Glomerular visceral epithelial cell (primary cell): ENCODE measurements around the gene STAT5B.
A peak's percentile ranks its signal among the peaks of the same experiment; 100 is the strongest.
"Not testable (repeated sequence)": the region's sequence is repeated elsewhere in the genome, so short reads cannot be mapped to it uniquely, and the experiment has no call there.

Experiments used
- DNase-seq: peaks from one replicate; pipeline ENCODE4 v3.0.0-alpha.2; 2016; ENCODE audit errors: extremely low spot score

The STAT5B gene

DNA sequence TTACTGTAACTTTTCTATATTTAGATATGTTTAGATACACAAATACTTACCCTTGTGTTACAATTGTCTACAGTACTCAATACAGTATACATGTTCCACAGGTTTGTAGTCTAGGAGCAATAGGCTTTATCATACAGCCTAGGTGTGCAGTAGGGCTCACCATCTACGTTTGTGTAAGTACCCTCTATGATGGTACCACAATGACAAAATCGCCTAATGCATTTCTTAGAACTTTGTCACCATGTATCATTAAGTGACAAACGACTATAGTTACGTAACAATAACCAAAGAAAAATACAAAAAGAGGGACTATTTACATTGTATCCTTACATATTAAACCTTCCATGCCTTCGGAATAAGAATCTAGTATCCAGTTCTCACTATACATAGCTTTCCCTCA lies 8.0 kb downstream of the STAT5B start:
- no peak for DNase-seq

GRCh38 chr17:42266918-42267766 lies 9.0 kb downstream of the STAT5B start:
- no peak for DNase-seq

DNA sequence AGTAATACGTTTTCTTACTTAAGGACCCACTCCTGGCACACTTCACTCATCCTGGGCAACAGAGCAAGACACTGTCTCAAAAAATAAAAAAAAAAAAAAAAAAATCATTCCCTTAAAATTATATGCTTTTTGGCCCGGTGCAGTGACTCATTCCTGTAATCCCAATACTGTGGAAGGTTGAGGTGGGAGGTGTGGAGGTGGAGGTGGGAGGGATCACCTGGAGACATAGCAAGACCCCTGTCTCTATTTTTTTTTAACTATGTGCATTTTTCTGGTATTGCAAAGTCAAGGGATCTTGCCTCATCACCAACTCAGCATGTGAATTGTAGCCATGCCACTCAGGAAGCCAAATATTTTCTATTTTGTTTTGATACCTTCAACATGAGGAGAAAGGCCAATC lies 9.7 kb downstream of the STAT5B start:
- no peak for DNase-seq

- not testable (repeated sequence) for DNase-seq
Observed at GRCh38 chr17:42264366-42264765, 11.8 kb downstream of the STAT5B start.

DNA sequence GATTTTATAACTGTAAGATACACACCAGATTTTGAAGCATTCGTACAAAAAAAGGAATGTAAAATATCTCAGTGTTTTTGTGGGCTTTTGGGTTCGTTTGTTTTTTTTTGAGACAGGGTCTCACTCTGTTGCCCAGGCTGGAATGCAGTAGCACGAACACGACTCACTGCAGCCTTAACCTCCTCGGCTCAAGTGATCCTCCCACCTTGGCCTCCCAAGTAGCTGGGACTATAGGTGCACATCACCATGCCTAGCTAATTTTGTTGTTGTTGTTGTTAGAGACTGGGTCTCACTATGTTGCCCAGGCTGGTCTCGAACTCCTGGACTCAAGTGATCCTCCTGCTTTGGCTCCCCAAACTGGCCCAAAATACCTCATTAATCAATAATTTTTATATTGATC lies 15.9 kb downstream of the STAT5B start:
- DNase-seq = no peak

GRCh38 chr17:42255445-42255844 lies 20.7 kb downstream of the STAT5B start:
- no peak for DNase-seq

DNA sequence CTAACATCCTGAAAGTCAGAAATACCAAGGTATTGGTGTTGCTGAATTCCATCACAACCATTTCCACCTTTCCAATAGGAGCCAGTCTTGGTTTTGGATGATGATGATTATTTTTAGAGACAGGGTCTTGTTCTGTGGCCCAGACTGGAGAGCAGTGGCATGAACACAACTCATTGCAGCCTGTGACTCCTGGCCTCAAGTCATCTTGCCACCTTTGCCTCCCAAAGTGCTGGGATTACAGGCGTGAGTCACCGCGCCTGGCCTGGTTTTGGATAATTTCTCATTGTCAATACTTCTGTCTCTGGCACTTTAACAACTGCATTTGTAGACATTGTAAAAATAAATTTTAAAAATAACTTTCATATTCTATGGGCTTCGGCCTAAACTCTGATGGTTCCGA lies 22.6 kb downstream of the STAT5B start:
- no peak for DNase-seq

- no peak for DNase-seq
Observed at GRCh38 chr17:42252597-42253550, 23.3 kb downstream of the STAT5B start.

GRCh38 chr17:42251115-42251514 lies 25.1 kb downstream of the STAT5B start:
- DNase-seq = no peak

- DNase-seq = no peak
Observed at GRCh38 chr17:42249681-42250446, 26.3 kb downstream of the STAT5B start.

- DNase-seq = peak; percentile 66
Observed at GRCh38 chr17:42248351-42249179, 27.6 kb downstream of the STAT5B start.

DNA sequence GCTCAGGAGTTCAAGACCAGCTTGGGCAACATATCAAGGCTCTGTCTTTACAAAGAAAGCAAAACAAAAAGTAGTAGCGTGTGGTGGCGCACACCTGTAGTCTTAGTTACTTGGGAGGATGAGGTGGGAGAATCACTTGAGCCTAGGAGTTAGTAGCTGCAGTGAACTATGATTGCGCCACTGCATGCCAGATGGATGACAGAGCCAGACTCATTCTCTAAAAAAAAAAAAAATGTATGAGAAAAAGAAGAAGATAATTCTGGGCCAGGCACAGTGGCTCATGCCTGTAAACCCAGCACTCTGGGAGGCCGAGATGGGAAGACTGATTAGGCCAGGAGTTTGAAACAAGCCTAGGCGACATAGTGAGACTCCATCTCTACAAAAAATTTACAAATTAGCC lies 28.5 kb downstream of the STAT5B start:
- DNase-seq = peak; percentile 14

DNA sequence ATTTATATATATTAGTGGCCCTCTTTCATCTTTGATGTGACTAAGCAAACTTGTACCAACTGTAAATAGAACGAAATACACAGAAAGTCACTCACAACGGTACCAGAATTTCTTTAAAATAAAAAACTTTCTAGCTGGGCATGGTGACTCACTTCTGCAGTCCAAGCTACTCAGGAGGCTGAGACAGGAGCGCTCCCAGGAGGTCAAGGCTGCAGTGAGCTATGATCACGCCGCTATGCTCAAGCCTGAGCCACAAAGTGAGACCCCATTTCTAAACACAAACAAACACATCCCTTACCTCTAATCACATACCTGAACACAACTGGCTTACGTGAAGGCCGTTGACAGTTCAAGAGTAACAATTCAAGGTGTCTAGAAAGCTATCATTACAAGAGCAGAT lies 29.7 kb downstream of the STAT5B start:
- DNase-seq = no peak

- not testable (repeated sequence) for DNase-seq
Observed at GRCh38 chr17:42245183-42245582, 31.0 kb downstream of the STAT5B start.

DNA sequence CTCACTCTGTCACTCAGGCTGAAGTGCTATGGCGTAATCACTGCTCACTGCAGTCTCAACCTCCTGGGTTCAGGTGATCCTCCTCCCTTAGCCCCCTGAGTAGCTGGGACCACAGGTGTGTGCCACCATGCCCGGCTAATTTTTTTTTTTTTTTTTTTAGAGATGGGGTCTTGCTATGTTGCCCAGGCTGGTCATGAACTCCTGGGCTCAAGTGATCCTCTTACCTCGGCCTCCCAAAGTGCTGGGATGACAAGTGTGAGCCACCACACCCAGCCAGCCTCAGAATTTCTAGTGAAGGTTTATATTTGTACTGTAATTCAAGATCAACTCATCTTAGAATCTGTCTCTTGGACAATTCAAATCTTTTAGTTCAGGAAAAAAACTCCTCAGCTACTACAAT lies 32.1 kb downstream of the STAT5B start:
- DNase-seq = not testable (repeated sequence)

DNA sequence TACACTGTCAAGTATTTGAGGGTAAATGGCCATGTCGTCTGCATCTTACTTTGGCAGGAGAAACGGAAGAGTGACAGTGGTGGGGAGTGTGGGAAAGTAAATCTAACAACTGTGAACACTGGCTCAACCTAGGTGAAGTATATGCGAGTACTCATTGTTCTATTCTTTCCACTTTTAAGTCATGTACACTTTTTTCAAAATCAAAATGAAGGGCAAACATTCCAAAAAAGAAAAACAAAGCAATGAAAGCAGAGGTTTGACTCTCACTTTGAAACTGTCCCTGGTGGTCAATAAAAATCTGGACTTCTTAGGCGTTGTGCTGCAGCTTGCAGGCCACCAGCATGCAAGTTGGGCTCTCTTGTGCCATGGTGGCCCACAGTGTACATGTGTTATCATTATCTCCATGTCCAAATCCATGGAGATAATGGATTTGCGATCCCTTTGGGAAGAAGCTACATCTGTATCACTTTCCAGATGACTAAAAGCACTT lies 32.7 kb downstream of the STAT5B start:
- DNase-seq = no peak

- DNase-seq = no peak
Observed at GRCh38 chr17:42241871-42242270, 34.3 kb downstream of the STAT5B start.

DNA sequence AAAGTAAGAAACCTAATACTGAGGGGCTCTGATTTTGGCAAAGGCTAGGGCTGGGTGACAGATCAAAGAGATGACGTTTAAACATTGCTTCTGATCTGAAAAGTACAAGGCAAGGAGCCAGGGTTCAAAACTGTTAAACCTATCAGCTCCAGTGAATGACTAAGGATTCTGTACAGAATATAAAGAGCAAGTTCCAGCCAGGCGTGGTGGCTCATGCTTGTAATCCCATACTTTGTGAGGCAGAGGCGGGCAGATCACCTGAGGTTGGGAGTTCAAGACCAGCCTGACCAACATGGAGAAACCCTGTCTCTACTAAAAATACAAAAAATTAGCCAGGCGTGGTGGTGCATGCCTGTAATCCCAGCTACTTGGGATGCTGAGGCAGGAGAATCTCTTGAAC lies 35.3 kb downstream of the STAT5B start:
- not testable (repeated sequence) for DNase-seq

DNA sequence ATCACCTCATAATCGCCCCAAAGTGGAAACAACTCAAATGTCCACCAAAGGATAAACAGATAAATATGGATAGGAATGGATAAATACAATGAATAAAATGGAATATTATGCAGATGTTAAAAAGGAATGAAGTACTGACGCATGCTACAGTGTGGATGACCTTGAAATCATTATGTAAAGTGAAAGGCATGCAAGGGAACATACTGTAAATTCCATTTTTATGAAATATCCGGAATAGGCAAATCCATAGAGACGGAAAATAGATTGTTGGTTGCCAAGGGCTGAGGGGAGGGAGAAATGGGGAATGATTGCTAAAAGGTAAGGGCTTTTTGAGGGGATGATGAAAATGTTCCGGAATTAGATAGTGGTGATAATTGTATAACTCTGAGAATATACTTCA lies 36.0 kb downstream of the STAT5B start:
- no peak for DNase-seq

GRCh38 chr17:42239576-42239975 lies 36.6 kb downstream of the STAT5B start:
- DNase-seq = not testable (repeated sequence)

- DNase-seq = no peak
Observed at GRCh38 chr17:42236760-42237159, 39.4 kb downstream of the STAT5B start.
